HepG2 (cell line): ENCODE results near the gene SUN5. TPM values are rescaled to one million over a fixed set of nuclear protein-coding genes. Genes with fewer than 3 reads are reported as not detected.

Experiments used
- ATF3 ChIP-seq: sonication (generic); formaldehyde crosslinking; IDR thresholded peaks from 2 replicates; pipeline ENCODE4 v1.4.0; 2020; ENCODE audit warnings: missing genetic modification reagents
- CENPT ChIP-seq: sonication (generic); formaldehyde crosslinking; IDR thresholded peaks from 2 replicates; pipeline ENCODE4 v1.8.0; 2022; ENCODE audit warnings: low read depth, mild to moderate bottlenecking, moderate library complexity, missing genetic modification reagents
- CSRNP2 ChIP-seq: sonication (generic); formaldehyde crosslinking; conservative IDR thresholded peaks from 2 replicates; pipeline ENCODE4 v1.8.0; 2022; ENCODE audit warnings: low read depth, missing genetic modification reagents
- GPN1 ChIP-seq: sonication (generic); formaldehyde crosslinking; IDR thresholded peaks from 2 replicates; pipeline ENCODE4 v1.5.1; 2020; ENCODE audit warnings: missing genetic modification reagents, borderline replicate concordance
- HNRNPH1 ChIP-seq: fragments of 200-400 bp; formaldehyde crosslinking; optimal IDR thresholded peaks from 2 replicates; pipeline ENCODE3; 2017; ENCODE audit warnings: mild to moderate bottlenecking, low read depth, low read length
- MEIS2 ChIP-seq: sonication (generic); formaldehyde crosslinking; IDR thresholded peaks from 2 replicates; pipeline ENCODE4 v1.9.0; 2021; ENCODE audit warnings: mild to moderate bottlenecking, missing genetic modification reagents
- MYNN ChIP-seq: sonication (generic); formaldehyde crosslinking; IDR thresholded peaks from 2 replicates; pipeline ENCODE4 v1.4.0; 2020; ENCODE audit warnings: mild to moderate bottlenecking, low read depth, missing genetic modification reagents
- POGZ ChIP-seq: sonication (generic); formaldehyde crosslinking; IDR thresholded peaks from 2 replicates; pipeline ENCODE4 v1.4.0; 2020; ENCODE audit warnings: mild to moderate bottlenecking, missing genetic modification reagents
- PRDM10 ChIP-seq: sonication (generic); formaldehyde crosslinking; IDR thresholded peaks from 2 replicates; pipeline ENCODE4 v1.4.0; 2020; ENCODE audit warnings: low read depth, missing genetic modification reagents
- TFE3 ChIP-seq: IDR thresholded peaks from 2 replicates; pipeline ENCODE4 v1.6.1; 2016
- YEATS2 ChIP-seq: sonication (generic); formaldehyde crosslinking; IDR thresholded peaks from 2 replicates; pipeline ENCODE4 v1.4.0; 2020; ENCODE audit warnings: missing genetic modification reagents, borderline replicate concordance
- ZFP62 ChIP-seq: sonication (generic); formaldehyde crosslinking; IDR thresholded peaks from 2 replicates; pipeline ENCODE4 v1.4.0; 2020; ENCODE audit warnings: missing genetic modification reagents
- ZFP91 ChIP-seq: sonication (generic); formaldehyde crosslinking; IDR thresholded peaks from 2 replicates; pipeline ENCODE4 v1.9.0; 2022; ENCODE audit warnings: missing genetic modification reagents, mild to moderate bottlenecking, borderline replicate concordance
- ZNF18 ChIP-seq: sonication (generic); formaldehyde crosslinking; IDR thresholded peaks from 2 replicates; pipeline ENCODE4 v1.8.0; 2022; ENCODE audit warnings: mild to moderate bottlenecking, missing genetic modification reagents; ENCODE audit not compliant: insufficient replicate concordance
- ZNF326 ChIP-seq: sonication (generic); formaldehyde crosslinking; IDR thresholded peaks from 2 replicates; pipeline ENCODE4 v1.4.0; 2020; ENCODE audit warnings: missing genetic modification reagents, borderline replicate concordance
- ZNF552 ChIP-seq: sonication (generic); formaldehyde crosslinking; IDR thresholded peaks from 2 replicates; pipeline ENCODE4 v1.9.0; 2022; ENCODE audit warnings: missing genetic modification reagents, mild to moderate bottlenecking, borderline replicate concordance
- ZNF737 ChIP-seq: sonication (generic); formaldehyde crosslinking; IDR thresholded peaks from 2 replicates; pipeline ENCODE4 v1.5.0; 2020; ENCODE audit warnings: missing genetic modification reagents, mild to moderate bottlenecking, borderline replicate concordance
- polyA plus RNA-seq, 8 experiments: library from polyadenylated mRNA; depleted of rRNA in 3 of 8; stranded (reverse) in 7 of 8; unstranded in 1 of 8; fragments of >200 nt; fragmentation: Illumina TruSeq in 4 of 8; extraction: Trizol in 4 of 8; gene quantifications; 2 replicates each; pipeline versions ENCODE4 v1.2.1 to v1.2.3, GENCODE V29; 2011 to 2016; ENCODE audit warnings: low read depth in 4 of 8, missing spikeins in 1 of 8, mixed read lengths in 1 of 8; ENCODE audit not compliant: insufficient read depth in 1 of 8
- total RNA-seq, 5 experiments: library from RNA; depleted of rRNA; stranded (reverse); fragments of >200 nt; fragmentation: Illumina TruSeq; extraction: Trizol; gene quantifications; 2 replicates each; pipeline ENCODE4 v1.2.3, GENCODE V29; 2016; ENCODE audit warnings: low read depth in 1 of 5

SUN5 gene
- total and polyA plus RNA-seq, 2 of the 13 experiments (the other 11 are each of a cell fraction or from before 2014, with no cell fraction given) = not detected

- no peak for TF ChIP-seq ZNF552 (CRISPR knock-in tag)
- TF ChIP-seq ZNF18 (CRISPR knock-in tag) = no peak
- TF ChIP-seq ZNF737 (CRISPR knock-in tag) = no peak
- no peak for TF ChIP-seq PRDM10 (CRISPR knock-in tag)
- no peak for TF ChIP-seq TFE3
- TF ChIP-seq CSRNP2 = no peak
- no peak for TF ChIP-seq ZFP62
- TF ChIP-seq MEIS2 = peak; percentile 65; the same call in 1 of the 2 replicates
- no peak for TF ChIP-seq ATF3
- no peak for TF ChIP-seq CENPT
- no peak for TF ChIP-seq HNRNPH1
- no peak for TF ChIP-seq GPN1 (CRISPR knock-in tag)
- TF ChIP-seq MYNN = no peak
- no peak for TF ChIP-seq ZNF326 (CRISPR knock-in tag)
- no peak for TF ChIP-seq YEATS2 (CRISPR knock-in tag)
- TF ChIP-seq ZFP91 (CRISPR knock-in tag) = no peak
- no peak for TF ChIP-seq POGZ (CRISPR knock-in tag)
Observed at GRCh38 chr20:33023439-33024242, 19.4 kb upstream of the SUN5 start (continued).
